Measurements from ENCODE around the gene KLHL20.
"Not testable (repeated sequence)": the region's sequence is repeated elsewhere in the genome, so short reads cannot be mapped to it uniquely, and the experiment has no call there.

The KLHL20 gene

GRCh38 chr1:173717238-173717637 is 2.5 kb downstream of the KLHL20 start:
- TF ChIP-seq ZNF274 (IDR thresholded peaks at IDR 0.05; ENCODE audit: low read depth, low read length), result no peak
- TF ChIP-seq YY1 (IDR thresholded peaks at IDR 0.05; ENCODE audit: insufficient read depth, insufficient read length), result no peak
- TF ChIP-seq SUZ12 (IDR thresholded peaks at IDR 0.05; ENCODE audit: extremely low read depth, insufficient read depth, insufficient read length), result no peak

GRCh38 chr1:173731331-173731730 is 16.6 kb downstream of the KLHL20 start:
- not testable (repeated sequence) for H3K9ac ChIP-seq (ENCODE audit: insufficient read length, low read depth); H3K4me3 ChIP-seq (ENCODE audit: insufficient read length, low read depth); H3K27me3 ChIP-seq (ENCODE audit: insufficient read depth, insufficient read length); DNase-seq (ENCODE audit: low read depth, low spot score); H3K9me3 ChIP-seq (ENCODE audit: insufficient read depth, low read length); H3K4me1 ChIP-seq (ENCODE audit: insufficient read depth, insufficient read length)
- peaks cover 30% of the 10 kb centered on the region for H3K36me3 ChIP-seq (ENCODE audit: insufficient read depth, insufficient read length, low read length)

More at GRCh38 chr1:173717238-173717637, 2.5 kb downstream of the KLHL20 start:
- Histone ChIP-seq H3K4me3 (ENCODE audit: insufficient read length, low read depth) (no peak overlapping the region), H3K27me3 (ENCODE audit: insufficient read depth, insufficient read length) (no peaks in the 10 kb centered on the region), H3K36me3 (ENCODE audit: insufficient read depth, insufficient read length, low read length) (peaks cover 26% of the 10 kb centered on the region), H3K9me3 (ENCODE audit: insufficient read depth, low read length) (no peaks in the 10 kb centered on the region), H3K9ac (ENCODE audit: insufficient read length, low read depth) (no peak overlapping the region), H3K4me1 (ENCODE audit: insufficient read depth, insufficient read length) (no peaks in the 10 kb centered on the region)
- DNase-seq (ENCODE audit: low read depth, low spot score), result no peak

GRCh38 chr1:173733912-173734311 is 19.1 kb downstream of the KLHL20 start:
- peaks cover 28% of the 10 kb centered on the region for H3K36me3 ChIP-seq (ENCODE audit: insufficient read depth, insufficient read length, low read length)
- no peaks in the 10 kb centered on the region for H3K9me3 ChIP-seq (ENCODE audit: insufficient read depth, low read length)
- H3K4me3 ChIP-seq (ENCODE audit: insufficient read length, low read depth), result no peak overlapping the region
- H3K27me3 ChIP-seq (ENCODE audit: insufficient read depth, insufficient read length), result no peaks in the 10 kb centered on the region
- no peak overlapping the region for H3K9ac ChIP-seq (ENCODE audit: insufficient read length, low read depth)
- H3K4me1 ChIP-seq (ENCODE audit: insufficient read depth, insufficient read length), result no peaks in the 10 kb centered on the region
- no peak for TF ChIP-seq YY1 (IDR thresholded peaks at IDR 0.05; ENCODE audit: insufficient read depth, insufficient read length)
- TF ChIP-seq SUZ12 (IDR thresholded peaks at IDR 0.05; ENCODE audit: extremely low read depth, insufficient read depth, insufficient read length), result no peak
- TF ChIP-seq ZNF274 (IDR thresholded peaks at IDR 0.05; ENCODE audit: low read depth, low read length), result no peak
- DNase-seq (ENCODE audit: low read depth, low spot score), result no peak

- H3K4me1 ChIP-seq (ENCODE audit: insufficient read depth, insufficient read length); DNase-seq (ENCODE audit: low read depth, low spot score); H3K9me3 ChIP-seq (ENCODE audit: insufficient read depth, low read length); H3K9ac ChIP-seq (ENCODE audit: insufficient read length, low read depth); H3K4me3 ChIP-seq (ENCODE audit: insufficient read length, low read depth); H3K27me3 ChIP-seq (ENCODE audit: insufficient read depth, insufficient read length): not testable (repeated sequence)
- H3K36me3 ChIP-seq (ENCODE audit: insufficient read depth, insufficient read length, low read length), result peaks cover 30% of the 10 kb centered on the region
Measured at GRCh38 chr1:173736104-173736503, 21.3 kb downstream of the KLHL20 start.

GRCh38 chr1:173742203-173742886 is 27.6 kb downstream of the KLHL20 start:
- H3K4me1 ChIP-seq (ENCODE audit: insufficient read depth, insufficient read length), result no peaks in the 10 kb centered on the region
- H3K36me3 ChIP-seq (ENCODE audit: insufficient read depth, insufficient read length, low read length), result peaks cover 14% of the 10 kb centered on the region
- H3K27me3 ChIP-seq (ENCODE audit: insufficient read depth, insufficient read length), result no peaks in the 10 kb centered on the region
- H3K9me3 ChIP-seq (ENCODE audit: insufficient read depth, low read length), result no peaks in the 10 kb centered on the region
- no peak for DNase-seq (ENCODE audit: low read depth, low spot score)
- no peak overlapping the region for H3K9ac ChIP-seq (ENCODE audit: insufficient read length, low read depth)
- TF ChIP-seq SUZ12 (IDR thresholded peaks at IDR 0.05; ENCODE audit: extremely low read depth, insufficient read depth, insufficient read length), result no peak
- no peak for TF ChIP-seq ZNF274 (IDR thresholded peaks at IDR 0.05; ENCODE audit: low read depth, low read length)
- TF ChIP-seq YY1 (IDR thresholded peaks at IDR 0.05; ENCODE audit: insufficient read depth, insufficient read length), result no peak
- H3K4me3 ChIP-seq (ENCODE audit: insufficient read length, low read depth), result no peak overlapping the region

- H3K9me3 ChIP-seq (ENCODE audit: insufficient read depth, low read length), result no peaks in the 10 kb centered on the region
- no peaks in the 10 kb centered on the region for H3K27me3 ChIP-seq (ENCODE audit: insufficient read depth, insufficient read length)
- H3K4me3 ChIP-seq (ENCODE audit: insufficient read length, low read depth), result no peak overlapping the region
- TF ChIP-seq SUZ12 (IDR thresholded peaks at IDR 0.05; ENCODE audit: extremely low read depth, insufficient read depth, insufficient read length), result no peak
- TF ChIP-seq YY1 (IDR thresholded peaks at IDR 0.05; ENCODE audit: insufficient read depth, insufficient read length), result no peak
- TF ChIP-seq ZNF274 (IDR thresholded peaks at IDR 0.05; ENCODE audit: low read depth, low read length), result no peak
- H3K4me1 ChIP-seq (ENCODE audit: insufficient read depth, insufficient read length), result no peaks in the 10 kb centered on the region
- DNase-seq (ENCODE audit: low read depth, low spot score), result no peak
- peaks cover 14% of the 10 kb centered on the region for H3K36me3 ChIP-seq (ENCODE audit: insufficient read depth, insufficient read length, low read length)
- H3K9ac ChIP-seq (ENCODE audit: insufficient read length, low read depth), result no peak overlapping the region
Measured at GRCh38 chr1:173744651-173745050, 29.9 kb downstream of the KLHL20 start.

- no peak for DNase-seq (ENCODE audit: low read depth, low spot score)
- TF ChIP-seq SUZ12 (IDR thresholded peaks at IDR 0.05; ENCODE audit: extremely low read depth, insufficient read depth, insufficient read length), result no peak
- no peak for TF ChIP-seq YY1 (IDR thresholded peaks at IDR 0.05; ENCODE audit: insufficient read depth, insufficient read length)
- TF ChIP-seq ZNF274 (IDR thresholded peaks at IDR 0.05; ENCODE audit: low read depth, low read length), result no peak
- Histone ChIP-seq H3K27me3 (ENCODE audit: insufficient read depth, insufficient read length) (no peaks in the 10 kb centered on the region), H3K9ac (ENCODE audit: insufficient read length, low read depth) (no peak overlapping the region), H3K9me3 (ENCODE audit: insufficient read depth, low read length) (no peaks in the 10 kb centered on the region), H3K36me3 (ENCODE audit: insufficient read depth, insufficient read length, low read length) (peaks cover 19% of the 10 kb centered on the region), H3K4me3 (ENCODE audit: insufficient read length, low read depth) (no peak overlapping the region), H3K4me1 (ENCODE audit: insufficient read depth, insufficient read length) (no peaks in the 10 kb centered on the region)
Measured at GRCh38 chr1:173749137-173749536, 34.4 kb downstream of the KLHL20 start.

GRCh38 chr1:173753830-173754229 is 39.0 kb downstream of the KLHL20 start:
- no peak for DNase-seq (ENCODE audit: low read depth, low spot score)
- TF ChIP-seq YY1 (IDR thresholded peaks at IDR 0.05; ENCODE audit: insufficient read depth, insufficient read length) (no peak), ZNF274 (IDR thresholded peaks at IDR 0.05; ENCODE audit: low read depth, low read length) (no peak), SUZ12 (IDR thresholded peaks at IDR 0.05; ENCODE audit: extremely low read depth, insufficient read depth, insufficient read length) (no peak)
- Histone ChIP-seq H3K36me3 (ENCODE audit: insufficient read depth, insufficient read length, low read length) (peaks cover 53% of the 10 kb centered on the region), H3K9ac (ENCODE audit: insufficient read length, low read depth) (no peak overlapping the region), H3K9me3 (ENCODE audit: insufficient read depth, low read length) (no peaks in the 10 kb centered on the region), H3K4me1 (ENCODE audit: insufficient read depth, insufficient read length) (no peaks in the 10 kb centered on the region), H3K4me3 (ENCODE audit: insufficient read length, low read depth) (no peak overlapping the region), H3K27me3 (ENCODE audit: insufficient read depth, insufficient read length) (no peaks in the 10 kb centered on the region)

Measured in NT2/D1 (cell line).